ENCODE results near the gene PTPRM. TPM values are rescaled to one million over a fixed set of nuclear protein-coding genes. Genes with fewer than 3 reads are reported as not detected.

The PTPRM gene
- total RNA-seq, 1 donor from 2014 or later, result 1.00 TPM

DNA sequence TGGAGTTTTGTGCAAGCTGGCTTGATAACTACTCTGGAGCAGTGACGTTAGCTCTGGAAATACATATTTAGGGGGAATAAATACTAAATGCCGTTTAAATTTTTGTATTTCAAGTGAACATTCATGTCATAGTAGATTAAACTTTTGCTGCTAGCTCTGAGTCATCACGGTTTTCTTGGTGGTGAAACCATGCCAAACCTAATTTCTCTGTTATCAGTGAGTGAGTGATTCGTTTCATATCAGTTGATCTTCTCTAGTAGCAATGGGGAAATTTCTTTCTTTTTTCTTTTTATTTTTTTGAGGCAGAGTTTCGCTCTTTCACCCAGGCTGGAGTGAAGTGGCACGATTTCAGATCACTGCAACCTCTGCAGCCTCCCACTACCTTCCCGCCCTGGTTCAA, 211.1 kb downstream of the PTPRM start:
- H3K9me3 Mint-ChIP-seq, result no peaks in the 10 kb centered on the region
- no peak overlapping the region for H3K27ac Mint-ChIP-seq
- no peaks in the 10 kb centered on the region for H3K36me3 Mint-ChIP-seq (ENCODE audit: low read depth)
- ChIA-PET POLR2A (no interaction called here), CTCF (no interaction called here)
- intact Hi-C loops (cut with micrococcal nuclease), result no loop called here
- no peaks in the 10 kb centered on the region for H3K27me3 Mint-ChIP-seq
- H3K4me1 Mint-ChIP-seq, result no peaks in the 10 kb centered on the region
- TF ChIP-seq CTCF (IDR thresholded peaks at IDR 0.05), result no peak
- DNase-seq (no peak), ATAC-seq (ENCODE audit: low read depth) (no peak)
- H3K4me3 Mint-ChIP-seq, result no peak overlapping the region

DNA sequence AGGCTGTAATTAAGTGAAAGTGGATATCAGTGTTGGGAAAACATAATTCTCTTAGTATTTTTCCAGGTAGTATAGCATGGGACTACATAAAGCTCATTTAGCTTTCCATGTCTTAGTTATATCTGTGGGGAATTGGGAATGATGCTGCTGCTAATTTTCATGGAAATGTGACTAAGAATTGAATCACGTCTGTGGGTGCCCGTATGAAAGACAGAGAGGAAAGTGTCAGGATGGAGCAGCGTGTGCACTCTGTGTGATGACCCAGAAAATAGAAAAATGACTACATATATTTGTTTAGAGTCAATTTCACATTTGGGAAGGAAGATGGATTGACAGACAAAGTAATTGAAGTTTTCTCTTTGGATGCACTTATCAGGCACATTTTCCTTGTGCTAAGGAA, 212.1 kb downstream of the PTPRM start:
- Mint-ChIP-seq H3K9me3 (no peaks in the 10 kb centered on the region), H3K27me3 (no peaks in the 10 kb centered on the region), H3K27ac (no peak overlapping the region), H3K4me3 (no peak overlapping the region), H3K36me3 (ENCODE audit: low read depth) (no peaks in the 10 kb centered on the region), H3K4me1 (no peaks in the 10 kb centered on the region)
- TF ChIP-seq CTCF (IDR thresholded peaks at IDR 0.05), result no peak
- DNase-seq (no peak), ATAC-seq (ENCODE audit: low read depth) (no peak)
- ChIA-PET POLR2A (no interaction called here), CTCF (no interaction called here)
- intact Hi-C loops (cut with micrococcal nuclease), result no loop called here

DNA sequence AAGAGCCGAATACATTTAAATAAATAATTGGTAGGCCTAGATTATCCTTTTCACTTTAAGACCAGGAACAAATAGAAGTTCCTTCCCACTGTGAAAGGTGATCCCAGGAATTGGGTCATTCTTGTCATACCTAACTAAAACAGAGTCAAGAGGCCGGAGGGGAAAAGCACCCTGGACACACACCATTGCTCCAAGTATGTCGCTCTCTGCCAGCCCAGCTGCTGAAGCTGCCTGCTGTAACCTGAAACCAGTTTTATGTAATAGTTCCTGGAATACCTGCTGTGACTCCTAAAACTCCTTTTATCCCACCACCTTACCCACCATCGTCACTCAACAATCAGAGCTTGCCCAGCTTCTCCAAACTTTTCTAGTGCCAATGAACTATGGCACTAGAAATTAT, 217.1 kb downstream of the PTPRM start:
- Mint-ChIP-seq H3K36me3 (ENCODE audit: low read depth) (no peaks in the 10 kb centered on the region), H3K9me3 (no peaks in the 10 kb centered on the region), H3K4me1 (no peaks in the 10 kb centered on the region), H3K4me3 (no peak overlapping the region), H3K27ac (no peak overlapping the region), H3K27me3 (no peaks in the 10 kb centered on the region)
- TF ChIP-seq CTCF (IDR thresholded peaks at IDR 0.05), result no peak
- intact Hi-C loops (cut with micrococcal nuclease), result no loop called here
- ATAC-seq (ENCODE audit: low read depth), result no peak
- POLR2A ChIA-PET, result no interaction called here
- DNase-seq, result no peak
- CTCF ChIA-PET, result no interaction called here

GRCh38 chr18:7786569-7786968, 219.5 kb downstream of the PTPRM start:
- no peak for TF ChIP-seq CTCF (IDR thresholded peaks at IDR 0.05)
- Mint-ChIP-seq H3K4me1 (no peaks in the 10 kb centered on the region), H3K27me3 (no peaks in the 10 kb centered on the region), H3K9me3 (no peaks in the 10 kb centered on the region), H3K27ac (no peak overlapping the region), H3K4me3 (no peak overlapping the region), H3K36me3 (ENCODE audit: low read depth) (no peaks in the 10 kb centered on the region)
- ATAC-seq (ENCODE audit: low read depth) (no peak), DNase-seq (no peak)
- POLR2A ChIA-PET, result no interaction called here
- CTCF ChIA-PET, result no interaction called here
- intact Hi-C loops (cut with micrococcal nuclease), result no loop called here

- DNase-seq (no peak), ATAC-seq (ENCODE audit: low read depth) (no peak)
- ChIA-PET POLR2A (no interaction called here), CTCF (no interaction called here)
- intact Hi-C loops (cut with micrococcal nuclease), result no loop called here
- Mint-ChIP-seq H3K27ac (no peak overlapping the region), H3K4me1 (no peaks in the 10 kb centered on the region), H3K36me3 (ENCODE audit: low read depth) (no peaks in the 10 kb centered on the region), H3K9me3 (no peaks in the 10 kb centered on the region), H3K4me3 (no peak overlapping the region), H3K27me3 (no peaks in the 10 kb centered on the region)
- no peak for TF ChIP-seq CTCF (IDR thresholded peaks at IDR 0.05)
Measured at GRCh38 chr18:7787339-7787738, 220.2 kb downstream of the PTPRM start.

All from activated B cell treated with CpG ODN at 0.5 μM for 24 hours (primary cell).